GM19238 (cell line): Measurements from ENCODE around the gene FAM72B.
"Not testable (repeated sequence)": the region's sequence is repeated elsewhere in the genome, so short reads cannot be mapped to it uniquely, and the experiment has no call there.

Experiments used
- DNase-seq: peaks from one replicate; pipeline ENCODE4 v3.0.0; 2011; ENCODE audit warnings: low spot score; ENCODE audit not compliant: insufficient read length

FAM72B gene

GRCh38 chr1:121152788-121153187 lies 31.4 kb downstream of the FAM72B start:
- DNase-seq: not testable (repeated sequence)

GRCh38 chr1:121151294-121151693 lies 32.8 kb downstream of the FAM72B start:
- DNase-seq: not testable (repeated sequence)

DNA sequence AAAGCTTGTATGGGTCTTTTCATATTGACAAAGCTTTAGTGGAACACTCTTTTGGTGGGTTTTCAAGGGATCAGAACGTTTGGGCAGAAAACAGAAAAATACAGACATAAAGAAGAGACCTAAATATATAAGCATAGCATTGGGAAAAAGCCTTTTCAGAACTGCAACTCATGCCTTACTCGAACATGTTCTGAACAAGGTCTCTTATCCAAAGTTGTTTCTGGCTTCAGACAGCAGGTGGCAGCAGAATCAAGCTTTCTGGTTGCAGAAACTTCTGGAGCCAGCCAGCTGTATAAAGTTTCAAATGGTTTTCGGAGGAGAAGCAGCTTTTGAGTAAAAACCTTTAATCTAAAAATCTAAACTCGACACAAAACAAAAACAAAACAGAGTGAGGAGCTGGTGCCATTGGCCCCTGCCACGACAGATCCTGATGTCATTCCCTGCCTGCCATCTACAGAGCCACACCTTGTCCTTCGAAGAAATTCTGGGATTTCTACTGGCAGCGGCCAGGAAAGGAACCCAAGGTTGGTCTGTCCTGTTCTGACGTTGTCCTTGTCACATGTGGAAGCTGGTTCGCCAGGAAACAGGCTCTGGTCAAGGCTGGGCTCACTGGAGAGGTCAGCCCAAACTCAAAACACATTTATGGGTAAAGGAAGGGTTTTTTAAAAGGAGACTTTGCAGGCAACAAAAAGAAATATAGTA lies 35.5 kb downstream of the FAM72B start:
- DNase-seq: not testable (repeated sequence)

GRCh38 chr1:121140393-121140792 lies 43.7 kb downstream of the FAM72B start:
- not testable (repeated sequence) for DNase-seq

- not testable (repeated sequence) for DNase-seq
These were observed 52.6 kb downstream of the FAM72B start for GRCh38 chr1:121131494-121131893.

DNA sequence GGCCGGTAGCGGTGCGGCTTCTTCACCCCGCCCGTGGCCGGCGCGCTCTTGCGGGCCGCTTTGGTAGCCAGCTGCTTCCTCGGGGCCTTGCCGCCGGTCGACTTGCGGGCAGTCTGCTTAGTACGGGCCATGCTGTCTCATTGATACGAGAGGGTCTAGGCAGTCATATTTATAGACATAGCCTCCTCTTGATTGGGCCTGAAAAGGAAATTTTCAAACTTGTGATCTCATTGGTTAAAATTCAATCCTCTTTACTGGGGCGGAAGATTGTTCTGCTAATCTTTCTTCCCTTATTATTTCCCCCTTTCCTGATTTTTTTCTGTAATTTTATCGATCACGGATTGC lies 65.7 kb downstream of the FAM72B start:
- DNase-seq: not testable (repeated sequence)
